ENCODE measurements around the gene PPP3CA. TPM values are rescaled to one million over a fixed set of nuclear protein-coding genes. Genes with fewer than 3 reads are reported as not detected.

Gene PPP3CA
- total and polyA plus RNA-seq, 4 experiments from 2014 or later, result 5.0 to 41.8 (median 22.9) TPM

- Mint-ChIP-seq H3K27ac (peak overlapping the region in 1 of 7 donors; percentile 66), H3K4me3 (peak overlapping the region in 3 of 8 donors; percentile 2 to 27 (median 25)), H3K27me3 (no peaks in the 10 kb centered on the region), H3K9me3 (no peaks in the 10 kb centered on the region), H3K4me1 (peaks cover 21 to 32% (median 27%) of the 10 kb centered on the region in 4 donors), H3K36me3 (no peaks in the 10 kb centered on the region)
- peaks cover 22% of the 10 kb centered on the region for H3K4me1 ChIP-seq (ENCODE audit: insufficient read depth, low read length)
- intact Hi-C loops (cut with micrococcal nuclease), result loop anchor here (2.0 kb wide), 1 partner anchor 13 kb away; no protein-coding TSS in a partner anchor
- DNase-seq, result no peak
- H3K9me3 ChIP-seq (ENCODE audit: control insufficient read depth in 1 of 2, low read length in 2 of 2), result no peaks in the 10 kb centered on the region
- no peak overlapping the region for H3K4me3 ChIP-seq (ENCODE audit: low read length in 2 of 2)
- H3K27ac ChIP-seq (ENCODE audit: low read depth, low read length), result no peak overlapping the region
- H3K36me3 ChIP-seq (ENCODE audit: insufficient read depth, low read length), result no peaks in the 10 kb centered on the region
- ChIA-PET CTCF (ENCODE audit: partially characterized antibody) (interaction anchor here (0.6 kb wide), 1 partner anchor 14 kb away, joined by 3 read pairs; no protein-coding TSS in a partner anchor), POLR2A (ENCODE audit: partially characterized antibody) (interaction anchor here (0.6 to 1.5 kb wide), 2 partner anchors 16 to 146 kb away, joined by 3 read pairs; no protein-coding TSS in a partner anchor)
- no peaks in the 10 kb centered on the region for H3K27me3 ChIP-seq (ENCODE audit: insufficient read depth, low read length)
These were observed 47.3 kb downstream of the PPP3CA start for GRCh38 chr4:101299899-101300540.

GRCh38 chr4:101299021-101299420 is 48.3 kb downstream of the PPP3CA start:
- no peak overlapping the region for H3K27ac ChIP-seq (ENCODE audit: low read depth, low read length)
- ChIA-PET CTCF (ENCODE audit: partially characterized antibody) (no interaction called here), POLR2A (ENCODE audit: partially characterized antibody) (interaction anchor here (1.5 kb wide), 1 partner anchor 17 kb away, joined by 3 read pairs; no protein-coding TSS in a partner anchor)
- Mint-ChIP-seq H3K4me3 (no peak overlapping the region), H3K27me3 (no peaks in the 10 kb centered on the region), H3K9me3 (no peaks in the 10 kb centered on the region), H3K27ac (no peak overlapping the region), H3K36me3 (no peaks in the 10 kb centered on the region), H3K4me1 (peaks cover 17 to 31% (median 24%) of the 10 kb centered on the region in 4 donors)
- no peaks in the 10 kb centered on the region for H3K27me3 ChIP-seq (ENCODE audit: insufficient read depth, low read length)
- DNase-seq, result no peak
- intact Hi-C loops (cut with micrococcal nuclease), result loop anchor here (2.0 kb wide), 1 partner anchor 14 kb away; no protein-coding TSS in a partner anchor
- peaks cover 20% of the 10 kb centered on the region for H3K4me1 ChIP-seq (ENCODE audit: insufficient read depth, low read length)
- H3K36me3 ChIP-seq (ENCODE audit: insufficient read depth, low read length), result no peaks in the 10 kb centered on the region
- H3K9me3 ChIP-seq (ENCODE audit: control insufficient read depth in 1 of 2, low read length in 2 of 2), result no peaks in the 10 kb centered on the region
- H3K4me3 ChIP-seq (ENCODE audit: low read length in 2 of 2), result no peak overlapping the region

- no peak for DNase-seq
- ChIA-PET POLR2A (ENCODE audit: partially characterized antibody) (no interaction called here), CTCF (ENCODE audit: partially characterized antibody) (no interaction called here)
- Histone ChIP-seq H3K27me3 (ENCODE audit: insufficient read depth, low read length) (no peaks in the 10 kb centered on the region), H3K4me1 (ENCODE audit: insufficient read depth, low read length) (peaks cover 21% of the 10 kb centered on the region), H3K9me3 (ENCODE audit: control insufficient read depth in 1 of 2, low read length in 2 of 2) (no peaks in the 10 kb centered on the region), H3K36me3 (ENCODE audit: insufficient read depth, low read length) (no peaks in the 10 kb centered on the region), H3K4me3 (ENCODE audit: low read length in 2 of 2) (no peak overlapping the region), H3K27ac (ENCODE audit: low read depth, low read length) (no peak overlapping the region)
- Mint-ChIP-seq H3K4me1 (peaks cover 22 to 50% (median 37%) of the 10 kb centered on the region in 4 donors), H3K27me3 (no peaks in the 10 kb centered on the region), H3K36me3 (no peaks in the 10 kb centered on the region), H3K27ac (peak overlapping the region in 1 of 7 donors; percentile 46), H3K4me3 (no peak overlapping the region), H3K9me3 (no peaks in the 10 kb centered on the region)
- intact Hi-C loops (cut with micrococcal nuclease), result no loop called here
These were observed 51.6 kb downstream of the PPP3CA start for GRCh38 chr4:101295691-101296090.

- no peak overlapping the region for H3K27ac ChIP-seq (ENCODE audit: low read depth, low read length)
- H3K9me3 Mint-ChIP-seq, result no peaks in the 10 kb centered on the region
- H3K9me3 ChIP-seq (ENCODE audit: control insufficient read depth in 1 of 2, low read length in 2 of 2), result no peaks in the 10 kb centered on the region
- no peak overlapping the region for H3K4me3 Mint-ChIP-seq
- H3K36me3 ChIP-seq (ENCODE audit: insufficient read depth, low read length), result no peaks in the 10 kb centered on the region
- H3K27me3 Mint-ChIP-seq, result no peaks in the 10 kb centered on the region
- H3K27ac Mint-ChIP-seq, result no peak overlapping the region
- ChIA-PET POLR2A (ENCODE audit: partially characterized antibody) (no interaction called here), CTCF (ENCODE audit: partially characterized antibody) (no interaction called here)
- intact Hi-C loops (cut with micrococcal nuclease), result no loop called here
- peaks cover 18% of the 10 kb centered on the region for H3K4me1 ChIP-seq (ENCODE audit: insufficient read depth, low read length)
- H3K36me3 Mint-ChIP-seq, result no peaks in the 10 kb centered on the region
- no peak for DNase-seq
- no peak overlapping the region for H3K4me3 ChIP-seq (ENCODE audit: low read length in 2 of 2)
- H3K27me3 ChIP-seq (ENCODE audit: insufficient read depth, low read length), result no peaks in the 10 kb centered on the region
- H3K4me1 Mint-ChIP-seq, result peaks cover 24 to 52% (median 40%) of the 10 kb centered on the region in 4 donors
These were observed 52.7 kb downstream of the PPP3CA start for GRCh38 chr4:101294597-101294996.

- intact Hi-C loops (cut with micrococcal nuclease), result no loop called here
- Histone ChIP-seq H3K4me3 (ENCODE audit: low read length in 2 of 2) (no peak overlapping the region), H3K36me3 (ENCODE audit: insufficient read depth, low read length) (no peaks in the 10 kb centered on the region), H3K27ac (ENCODE audit: low read depth, low read length) (no peak overlapping the region), H3K27me3 (ENCODE audit: insufficient read depth, low read length) (no peaks in the 10 kb centered on the region), H3K9me3 (ENCODE audit: control insufficient read depth in 1 of 2, low read length in 2 of 2) (no peaks in the 10 kb centered on the region), H3K4me1 (ENCODE audit: insufficient read depth, low read length) (peaks cover 22% of the 10 kb centered on the region)
- no peak for DNase-seq
- CTCF ChIA-PET (ENCODE audit: partially characterized antibody), result no interaction called here
- Mint-ChIP-seq H3K9me3 (no peaks in the 10 kb centered on the region), H3K27me3 (no peaks in the 10 kb centered on the region), H3K36me3 (no peaks in the 10 kb centered on the region), H3K27ac (no peak overlapping the region), H3K4me3 (no peak overlapping the region), H3K4me1 (peaks cover 30 to 59% (median 49%) of the 10 kb centered on the region in 4 donors)
- POLR2A ChIA-PET (ENCODE audit: partially characterized antibody), result interaction anchor here (1.4 kb wide), 1 partner anchor 53 kb away, joined by 3 read pairs; no protein-coding TSS in a partner anchor
These were observed 54.4 kb downstream of the PPP3CA start for GRCh38 chr4:101292901-101293300.

- no peaks in the 10 kb centered on the region for H3K9me3 ChIP-seq (ENCODE audit: control insufficient read depth in 1 of 2, low read length in 2 of 2)
- intact Hi-C loops (cut with micrococcal nuclease), result no loop called here
- H3K4me1 ChIP-seq (ENCODE audit: insufficient read depth, low read length), result peaks cover 29% of the 10 kb centered on the region
- no peaks in the 10 kb centered on the region for H3K27me3 ChIP-seq (ENCODE audit: insufficient read depth, low read length)
- Mint-ChIP-seq H3K27me3 (no peaks in the 10 kb centered on the region), H3K9me3 (no peaks in the 10 kb centered on the region), H3K27ac (no peak overlapping the region), H3K36me3 (no peaks in the 10 kb centered on the region), H3K4me1 (peaks cover 34 to 61% (median 54%) of the 10 kb centered on the region in 4 donors), H3K4me3 (no peak overlapping the region)
- no peak overlapping the region for H3K27ac ChIP-seq (ENCODE audit: low read depth, low read length)
- CTCF ChIA-PET (ENCODE audit: partially characterized antibody), result no interaction called here
- no peak overlapping the region for H3K4me3 ChIP-seq (ENCODE audit: low read length in 2 of 2)
- no peaks in the 10 kb centered on the region for H3K36me3 ChIP-seq (ENCODE audit: insufficient read depth, low read length)
- DNase-seq, result no peak
- POLR2A ChIA-PET (ENCODE audit: partially characterized antibody), result interaction anchor here (1.4 kb wide), 1 partner anchor 54 kb away, joined by 3 read pairs; no protein-coding TSS in a partner anchor
These were observed 55.1 kb downstream of the PPP3CA start for GRCh38 chr4:101292214-101292613.

- Histone ChIP-seq H3K27me3 (ENCODE audit: insufficient read depth, low read length) (no peaks in the 10 kb centered on the region), H3K36me3 (ENCODE audit: insufficient read depth, low read length) (no peaks in the 10 kb centered on the region), H3K27ac (ENCODE audit: low read depth, low read length) (no peak overlapping the region), H3K9me3 (ENCODE audit: control insufficient read depth in 1 of 2, low read length in 2 of 2) (no peaks in the 10 kb centered on the region), H3K4me1 (ENCODE audit: insufficient read depth, low read length) (peaks cover 36% of the 10 kb centered on the region), H3K4me3 (ENCODE audit: low read length in 2 of 2) (no peak overlapping the region)
- DNase-seq, result no peak
- Mint-ChIP-seq H3K27me3 (no peaks in the 10 kb centered on the region), H3K4me3 (no peak overlapping the region), H3K27ac (no peak overlapping the region), H3K36me3 (no peaks in the 10 kb centered on the region), H3K4me1 (peaks cover 33 to 66% (median 54%) of the 10 kb centered on the region in 4 donors), H3K9me3 (no peaks in the 10 kb centered on the region)
- POLR2A ChIA-PET (ENCODE audit: partially characterized antibody), result interaction anchor here (1.4 kb wide), 1 partner anchor 55 kb away, joined by 3 read pairs; no protein-coding TSS in a partner anchor
- CTCF ChIA-PET (ENCODE audit: partially characterized antibody), result no interaction called here
- intact Hi-C loops (cut with micrococcal nuclease), result no loop called here
These were observed 56.1 kb downstream of the PPP3CA start for GRCh38 chr4:101291198-101291597.

Data from CD4-positive, alpha-beta memory T cell (primary cell).